Fibroblast of pulmonary artery (primary cell): ENCODE data around the gene SLC25A33.
A peak's percentile ranks its signal among the peaks of the same experiment; 100 is the strongest.

Source experiments
- DNase-seq: peaks from one replicate; pipeline ENCODE4 v3.0.0-alpha.2; 2010; ENCODE audit warnings: low read depth
- H3K4me3 ChIP-seq: replicated peaks from 2 replicates; pipeline ENCODE4 v1.5.1; 2011; ENCODE audit warnings: low read depth, mild to moderate bottlenecking, control low read depth, low read length, moderate library complexity
- CTCF ChIP-seq: IDR thresholded peaks from 2 replicates; pipeline ENCODE4 v1.5.1; 2011; ENCODE audit warnings: mild to moderate bottlenecking, control low read depth, low read length, inconsistent platforms; ENCODE audit errors: missing control alignments

The SLC25A33 gene

GRCh38 chr1:9589144-9589718, 50.0 kb downstream of the SLC25A33 start:
- H3K4me3 ChIP-seq, result peak overlapping the region; percentile 59
- peak; percentile 32 for DNase-seq
- TF ChIP-seq CTCF, result no peak

- no peak for TF ChIP-seq CTCF
- peak overlapping the region; percentile 59 for H3K4me3 ChIP-seq
- no peak for DNase-seq
These were observed 50.5 kb downstream of the SLC25A33 start for GRCh38 chr1:9589719-9590157.

GRCh38 chr1:9590201-9590600, 50.9 kb downstream of the SLC25A33 start:
- no peak overlapping the region for H3K4me3 ChIP-seq
- TF ChIP-seq CTCF, result no peak
- no peak for DNase-seq

DNA sequence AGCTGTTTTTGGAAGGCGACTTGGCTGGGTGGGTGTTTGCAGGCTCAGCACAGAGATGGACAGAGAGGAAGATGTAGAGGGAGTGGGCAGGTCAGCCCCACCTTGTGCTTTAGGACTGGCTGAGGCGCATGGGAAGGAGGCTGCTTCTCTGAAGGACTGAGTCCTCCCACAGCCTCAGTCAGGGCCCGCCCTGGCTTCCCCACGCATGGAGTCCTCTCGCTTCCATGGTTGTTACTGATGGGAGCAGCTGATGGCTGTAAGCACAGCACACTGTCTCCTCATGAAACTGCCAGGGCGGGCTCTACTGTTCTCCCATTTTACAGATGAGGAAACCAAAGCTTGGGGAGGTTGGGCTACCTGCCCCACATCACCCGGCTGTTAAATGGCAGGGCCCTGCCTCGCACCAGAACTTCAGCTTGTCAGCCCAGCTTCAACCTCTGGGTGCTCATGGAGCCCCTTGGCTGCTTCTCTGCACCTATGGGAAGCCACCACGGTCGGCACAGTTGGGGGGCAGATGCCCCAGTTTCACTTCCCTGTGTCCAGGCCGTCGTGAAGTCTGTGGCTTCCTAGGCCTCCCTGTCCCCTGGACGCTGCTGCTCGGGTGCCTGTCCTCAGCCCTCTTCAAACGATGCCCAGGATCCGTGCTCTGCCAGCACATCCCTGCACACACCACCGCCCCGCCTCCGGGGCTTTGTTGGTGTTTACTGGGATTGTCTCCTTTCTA, 51.8 kb downstream of the SLC25A33 start:
- H3K4me3 ChIP-seq, result no peak overlapping the region
- no peak for TF ChIP-seq CTCF
- DNase-seq, result no peak

GRCh38 chr1:9591669-9592509, 52.6 kb downstream of the SLC25A33 start:
- TF ChIP-seq CTCF, result no peak
- no peak overlapping the region for H3K4me3 ChIP-seq
- DNase-seq, result no peak

GRCh38 chr1:9592510-9593075, 53.3 kb downstream of the SLC25A33 start:
- TF ChIP-seq CTCF, result no peak
- no peak for DNase-seq
- H3K4me3 ChIP-seq, result no peak overlapping the region
